ENCODE measurements around the gene TMEM231.
"Not testable (repeated sequence)": the region's sequence is repeated elsewhere in the genome, so short reads cannot be mapped to it uniquely, and the experiment has no call there.

TMEM231 gene, protein sequence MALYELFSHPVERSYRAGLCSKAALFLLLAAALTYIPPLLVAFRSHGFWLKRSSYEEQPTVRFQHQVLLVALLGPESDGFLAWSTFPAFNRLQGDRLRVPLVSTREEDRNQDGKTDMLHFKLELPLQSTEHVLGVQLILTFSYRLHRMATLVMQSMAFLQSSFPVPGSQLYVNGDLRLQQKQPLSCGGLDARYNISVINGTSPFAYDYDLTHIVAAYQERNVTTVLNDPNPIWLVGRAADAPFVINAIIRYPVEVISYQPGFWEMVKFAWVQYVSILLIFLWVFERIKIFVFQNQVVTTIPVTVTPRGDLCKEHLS

DNA sequence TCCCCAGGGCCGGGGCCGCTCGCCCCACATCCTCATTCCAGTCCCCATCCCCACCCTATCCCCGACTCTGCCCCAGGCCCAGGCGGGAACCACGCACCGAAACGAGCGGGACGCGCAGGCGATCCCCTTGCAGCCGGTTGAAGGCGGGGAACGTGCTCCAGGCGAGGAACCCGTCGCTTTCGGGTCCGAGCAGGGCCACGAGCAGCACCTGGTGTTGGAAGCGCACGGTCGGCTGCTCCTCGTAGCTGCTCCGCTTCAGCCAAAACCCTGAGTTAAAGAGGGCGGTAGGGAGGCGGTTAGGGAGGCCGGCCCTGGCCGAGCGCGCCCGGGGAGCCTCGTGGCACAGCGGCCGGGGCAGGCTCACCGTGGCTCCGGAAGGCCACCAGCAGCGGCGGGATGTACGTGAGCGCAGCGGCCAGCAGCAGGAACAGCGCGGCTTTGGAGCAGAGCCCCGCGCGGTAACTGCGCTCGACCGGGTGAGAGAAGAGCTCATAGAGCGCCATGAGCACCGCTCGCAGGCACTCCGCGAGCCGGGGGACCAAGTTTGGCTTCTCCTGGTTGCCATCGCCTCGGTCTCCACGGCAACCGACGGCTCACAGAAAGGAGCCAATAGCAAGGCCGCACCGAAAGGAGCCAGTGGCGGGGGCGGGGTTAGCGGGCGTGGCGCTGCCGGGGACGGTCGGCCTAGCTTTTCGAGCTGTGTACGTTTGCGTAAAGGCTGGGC lies at the start of gene TMEM231:
TMEM231 (minus strand) TSS at position 546 of the 724 bp plus-strand sequence; CDS start at position 503, 43 bp downstream.
- peaks cover 20% of the 10 kb centered on the region for H3K4me1 ChIP-seq (ENCODE audit: control insufficient read depth, insufficient read depth, low read length)
- H3K9ac ChIP-seq (ENCODE audit: low read length): peak within 1 kb of the TSS; percentile 37
- no peaks in the 10 kb centered on the region for H3K27me3 ChIP-seq (ENCODE audit: control insufficient read depth, insufficient read depth, low read length)
- H3K4me3 ChIP-seq (ENCODE audit: low read depth, low read length): peak within 1 kb of the TSS; percentile 75
- H3K27ac ChIP-seq (ENCODE audit: low read depth, low read length): no peak within 1 kb of the TSS
- no peaks in the 10 kb centered on the region for H3K36me3 ChIP-seq (ENCODE audit: control insufficient read depth, insufficient read depth, low read length)
- no peaks in the 10 kb centered on the region for H3K9me3 ChIP-seq (ENCODE audit: control insufficient read depth, insufficient read depth, low read depth, low read length)

DNA sequence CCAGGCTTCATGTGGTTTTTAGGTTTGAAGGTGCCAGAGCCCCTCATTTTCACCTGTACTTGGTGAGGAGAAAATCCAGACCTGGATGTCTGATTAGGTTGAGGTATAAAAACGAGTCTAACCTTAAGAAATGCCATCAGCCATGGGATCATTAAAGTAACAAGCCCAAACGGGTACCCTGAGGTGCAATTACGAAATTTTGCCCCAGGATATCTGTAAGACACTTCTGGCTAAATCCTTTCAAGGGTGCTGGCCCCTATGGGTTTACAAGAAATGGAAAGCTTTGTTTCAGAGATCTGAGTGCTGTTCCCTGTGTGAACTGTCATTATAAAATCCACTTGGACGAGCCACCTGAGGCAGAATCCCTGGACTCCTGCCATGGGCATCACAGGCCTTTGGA lies 47.2 kb upstream of the TMEM231 start:
- peaks cover 82% of the 10 kb centered on the region for H3K36me3 ChIP-seq (ENCODE audit: control insufficient read depth, insufficient read depth, low read length)
- H3K27me3 ChIP-seq (ENCODE audit: control insufficient read depth, insufficient read depth, low read length): no peaks in the 10 kb centered on the region
- H3K4me3 ChIP-seq (ENCODE audit: low read depth, low read length): no peak overlapping the region
- H3K9ac ChIP-seq (ENCODE audit: low read length): no peak overlapping the region
- no peaks in the 10 kb centered on the region for H3K4me1 ChIP-seq (ENCODE audit: control insufficient read depth, insufficient read depth, low read length)
- no peaks in the 10 kb centered on the region for H3K9me3 ChIP-seq (ENCODE audit: control insufficient read depth, insufficient read depth, low read depth, low read length)
- H3K27ac ChIP-seq (ENCODE audit: low read depth, low read length): no peak overlapping the region

DNA sequence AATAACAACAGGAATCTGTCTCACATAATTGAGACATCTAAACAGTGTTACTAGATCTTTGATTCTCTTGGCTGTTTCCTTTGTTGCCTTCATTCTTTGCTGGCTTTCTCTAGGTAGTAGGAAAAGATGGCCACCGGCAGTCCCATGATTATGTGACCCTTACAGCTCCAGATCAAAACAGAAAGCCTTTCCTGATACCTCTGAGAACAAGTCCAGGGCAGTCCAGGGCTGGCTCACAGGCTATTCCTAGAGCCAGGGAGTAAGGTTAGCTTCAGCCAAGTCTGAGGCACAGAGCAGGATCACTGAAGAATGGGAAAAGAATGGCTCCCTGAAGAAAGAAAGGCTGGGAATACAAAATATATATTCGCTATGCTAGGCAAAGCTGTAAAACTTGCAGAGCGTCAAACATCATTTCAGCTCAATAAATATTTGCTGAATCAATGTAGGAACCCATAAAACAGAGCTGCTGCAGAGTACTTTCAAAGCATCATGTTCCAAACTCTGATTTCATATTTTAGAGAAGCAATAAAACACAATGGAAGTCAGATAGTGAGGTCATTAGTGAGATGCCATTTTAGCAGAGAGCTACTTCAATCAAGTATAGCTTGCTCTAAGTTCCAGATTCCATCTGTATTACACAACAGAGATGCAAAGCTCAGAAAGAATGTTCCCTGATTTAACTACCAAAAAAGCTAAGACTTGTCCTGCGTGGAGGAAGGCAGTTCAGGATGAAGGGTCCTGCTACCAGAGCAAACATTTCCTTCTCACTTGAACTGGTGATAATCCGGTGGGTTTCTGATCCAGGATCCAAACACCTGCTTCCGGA lies 43.6 kb upstream of the TMEM231 start:
- Histone ChIP-seq H3K36me3 (ENCODE audit: control insufficient read depth, insufficient read depth, low read length) (peaks cover 70% of the 10 kb centered on the region), H3K4me1 (ENCODE audit: control insufficient read depth, insufficient read depth, low read length) (peaks cover 5% of the 10 kb centered on the region), H3K9me3 (ENCODE audit: control insufficient read depth, insufficient read depth, low read depth, low read length) (peaks cover 9% of the 10 kb centered on the region), H3K4me3 (ENCODE audit: low read depth, low read length) (no peak overlapping the region), H3K9ac (ENCODE audit: low read length) (no peak overlapping the region), H3K27me3 (ENCODE audit: control insufficient read depth, insufficient read depth, low read length) (no peaks in the 10 kb centered on the region), H3K27ac (ENCODE audit: low read depth, low read length) (no peak overlapping the region)

DNA sequence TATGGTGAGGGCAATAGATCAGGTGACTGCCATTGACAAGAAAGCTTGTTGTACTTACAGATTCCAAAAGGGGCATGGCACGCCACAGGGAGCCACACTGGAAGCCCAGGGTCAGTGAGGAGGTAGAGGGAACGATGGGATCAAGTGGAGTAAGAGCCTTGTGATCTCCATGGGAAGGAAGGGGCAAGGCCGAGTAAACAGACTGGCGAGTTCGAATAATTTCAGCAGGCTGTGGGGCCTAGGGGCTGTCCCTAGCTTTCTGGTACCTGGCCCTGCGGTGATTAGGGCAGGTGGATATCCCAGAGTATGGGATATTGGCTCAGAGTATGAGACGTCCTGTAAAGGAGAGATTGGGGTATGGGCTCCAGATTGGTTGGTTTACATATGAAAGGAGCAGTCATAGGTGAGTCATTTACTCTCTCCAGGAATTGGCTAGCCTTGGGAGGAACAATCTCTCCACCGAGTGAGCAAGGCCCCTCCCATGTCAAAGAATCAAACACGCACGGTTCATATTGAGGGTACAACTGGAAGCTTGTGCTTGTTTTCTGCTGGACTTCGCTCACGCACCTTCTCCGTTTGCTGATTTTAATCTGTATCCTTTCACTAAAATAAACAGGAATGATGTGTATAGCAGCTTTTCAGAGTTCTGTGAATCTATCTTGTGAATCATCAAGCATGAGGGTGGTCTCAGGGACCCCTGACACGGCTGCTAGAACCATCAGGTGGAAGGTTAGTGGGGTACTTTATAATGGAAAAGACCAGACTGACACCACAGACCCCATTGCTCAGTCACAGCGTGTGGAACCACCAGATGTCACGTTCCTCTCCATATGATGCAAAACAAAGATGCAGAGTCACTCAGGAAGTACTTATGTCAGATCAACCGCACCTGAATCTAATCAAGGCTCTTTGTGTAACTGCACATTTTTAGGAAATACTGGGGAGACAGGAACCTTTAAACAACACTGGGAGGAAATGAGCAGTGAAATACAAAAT lies 38.1 kb upstream of the TMEM231 start:
- peak overlapping the region; percentile 44 for H3K4me3 ChIP-seq (ENCODE audit: low read depth, low read length)
- peak overlapping the region; percentile 87 for H3K27ac ChIP-seq (ENCODE audit: low read depth, low read length)
- H3K9me3 ChIP-seq (ENCODE audit: control insufficient read depth, insufficient read depth, low read depth, low read length): peaks cover 9% of the 10 kb centered on the region
- H3K27me3 ChIP-seq (ENCODE audit: control insufficient read depth, insufficient read depth, low read length): no peaks in the 10 kb centered on the region
- peaks cover 34% of the 10 kb centered on the region for H3K4me1 ChIP-seq (ENCODE audit: control insufficient read depth, insufficient read depth, low read length)
- peaks cover 22% of the 10 kb centered on the region for H3K36me3 ChIP-seq (ENCODE audit: control insufficient read depth, insufficient read depth, low read length)
- peak overlapping the region; percentile 63 for H3K9ac ChIP-seq (ENCODE audit: low read length)

DNA sequence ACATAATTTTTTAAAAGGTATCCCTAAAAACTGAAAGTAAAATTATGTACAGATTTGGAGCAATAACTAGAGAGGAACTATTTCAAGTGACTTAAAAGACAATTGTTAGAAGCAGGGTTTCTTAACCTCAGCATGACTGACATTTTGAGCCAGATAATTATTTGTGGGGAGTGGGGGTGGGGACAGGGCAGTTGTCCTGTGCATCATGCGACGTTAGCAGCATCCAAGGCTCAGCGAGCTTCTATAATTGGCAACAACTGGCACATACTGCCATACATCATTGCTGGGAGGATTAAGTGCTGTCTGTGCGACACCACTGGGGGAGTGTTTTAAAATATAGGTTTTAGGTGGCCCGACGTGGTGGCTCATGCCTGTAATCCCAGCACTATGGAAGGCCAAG lies 37.3 kb upstream of the TMEM231 start:
- Histone ChIP-seq H3K36me3 (ENCODE audit: control insufficient read depth, insufficient read depth, low read length) (peaks cover 17% of the 10 kb centered on the region), H3K9me3 (ENCODE audit: control insufficient read depth, insufficient read depth, low read depth, low read length) (peaks cover 9% of the 10 kb centered on the region), H3K4me3 (ENCODE audit: low read depth, low read length) (no peak overlapping the region), H3K27me3 (ENCODE audit: control insufficient read depth, insufficient read depth, low read length) (no peaks in the 10 kb centered on the region), H3K4me1 (ENCODE audit: control insufficient read depth, insufficient read depth, low read length) (peaks cover 34% of the 10 kb centered on the region), H3K27ac (ENCODE audit: low read depth, low read length) (no peak overlapping the region), H3K9ac (ENCODE audit: low read length) (no peak overlapping the region)

DNA sequence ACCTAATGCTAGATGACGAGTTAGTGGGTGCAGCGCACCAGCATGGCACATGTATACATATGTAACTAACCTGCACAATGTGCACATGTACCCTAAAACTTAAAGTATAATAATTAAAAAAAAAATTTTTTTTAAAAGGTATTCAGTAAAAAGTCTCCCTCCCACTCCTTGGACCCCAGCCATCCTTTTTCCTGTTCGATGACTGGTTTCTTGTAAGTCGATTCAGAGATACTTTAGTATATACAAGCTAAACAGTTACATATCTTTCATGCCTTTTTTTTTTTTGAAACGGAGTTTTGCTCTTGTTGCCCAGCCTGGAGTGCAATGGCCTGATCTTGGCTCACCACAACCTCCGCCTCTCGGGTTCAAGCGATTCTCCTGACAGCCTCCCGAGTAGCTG lies 35.9 kb upstream of the TMEM231 start:
- H3K4me1 ChIP-seq (ENCODE audit: control insufficient read depth, insufficient read depth, low read length): peaks cover 34% of the 10 kb centered on the region
- H3K27ac ChIP-seq (ENCODE audit: low read depth, low read length); H3K4me3 ChIP-seq (ENCODE audit: low read depth, low read length); H3K27me3 ChIP-seq (ENCODE audit: control insufficient read depth, insufficient read depth, low read length); H3K9ac ChIP-seq (ENCODE audit: low read length); H3K9me3 ChIP-seq (ENCODE audit: control insufficient read depth, insufficient read depth, low read depth, low read length); H3K36me3 ChIP-seq (ENCODE audit: control insufficient read depth, insufficient read depth, low read length): not testable (repeated sequence)

DNA sequence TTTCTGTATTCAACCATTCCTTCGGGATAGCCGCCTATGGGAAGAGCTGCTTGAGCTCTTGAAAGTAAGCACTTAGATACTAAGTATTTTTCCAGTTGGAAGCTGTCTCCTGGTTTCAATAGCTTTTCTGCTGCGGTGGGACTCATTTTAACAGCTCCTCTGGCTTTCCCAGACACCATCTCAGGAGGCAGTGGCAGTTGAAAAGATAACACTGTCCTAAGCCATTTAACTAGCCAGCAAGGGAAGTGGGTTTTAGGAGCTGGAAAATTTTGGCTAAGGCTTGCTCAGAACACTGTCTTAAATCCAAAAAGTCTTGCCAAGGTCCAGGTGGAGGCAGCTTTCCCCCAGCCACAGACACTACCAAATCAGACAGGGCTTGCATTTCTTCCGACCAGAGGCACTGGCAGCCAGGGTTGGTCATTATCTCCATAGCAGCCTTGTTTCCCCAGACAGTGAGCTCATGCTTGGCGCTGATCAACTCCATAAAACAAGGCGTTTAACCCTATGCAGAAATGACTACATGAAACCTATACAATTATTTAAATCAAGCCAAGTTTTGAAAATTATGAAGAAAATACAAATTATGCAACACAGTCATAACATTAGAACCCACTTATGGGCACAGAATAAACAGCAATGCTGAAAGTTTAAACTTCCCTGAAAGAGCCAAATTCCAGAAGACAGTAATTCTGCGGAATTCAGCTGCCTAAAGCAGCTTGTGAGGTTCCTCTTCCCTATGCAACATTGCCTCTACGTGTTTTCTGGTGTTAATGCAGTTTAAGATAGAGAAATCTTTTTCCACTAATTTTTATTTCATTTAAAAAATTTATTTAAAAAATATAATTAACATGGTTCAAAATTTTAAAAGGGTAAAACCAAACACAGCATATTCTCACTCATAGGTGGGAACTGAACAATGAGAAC lies 35.1 kb upstream of the TMEM231 start:
- Histone ChIP-seq H3K4me3 (ENCODE audit: low read depth, low read length) (no peak overlapping the region), H3K27me3 (ENCODE audit: control insufficient read depth, insufficient read depth, low read length) (no peaks in the 10 kb centered on the region), H3K36me3 (ENCODE audit: control insufficient read depth, insufficient read depth, low read length) (no peaks in the 10 kb centered on the region), H3K4me1 (ENCODE audit: control insufficient read depth, insufficient read depth, low read length) (peaks cover 34% of the 10 kb centered on the region), H3K27ac (ENCODE audit: low read depth, low read length) (no peak overlapping the region; the same call in 1 of the 2 replicates), H3K9ac (ENCODE audit: low read length) (no peak overlapping the region), H3K9me3 (ENCODE audit: control insufficient read depth, insufficient read depth, low read depth, low read length) (no peaks in the 10 kb centered on the region)

GRCh38 chr16:75589306-75589705 lies 33.3 kb upstream of the TMEM231 start:
- Histone ChIP-seq H3K27me3 (ENCODE audit: control insufficient read depth, insufficient read depth, low read length) (no peaks in the 10 kb centered on the region), H3K4me3 (ENCODE audit: low read depth, low read length) (no peak overlapping the region)

DNA sequence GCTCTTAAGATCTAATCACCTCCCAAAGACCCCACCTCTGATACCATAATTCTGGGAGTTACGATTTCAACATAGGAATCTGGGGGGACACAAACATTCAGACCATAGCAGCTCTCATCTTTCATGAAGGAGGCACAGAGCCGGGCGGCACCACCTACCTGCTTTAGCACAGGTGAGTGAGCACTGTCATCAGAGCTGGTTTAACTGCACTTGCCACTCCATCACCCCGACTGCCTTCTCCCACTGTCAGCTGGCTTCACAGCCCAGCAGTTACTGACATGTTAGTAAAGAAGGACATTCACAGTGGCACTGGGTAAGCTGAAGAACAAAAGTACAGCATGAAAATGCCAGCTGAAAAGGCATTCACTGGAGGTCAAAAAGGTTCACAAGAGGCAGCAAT lies 32.7 kb upstream of the TMEM231 start:
- no peaks in the 10 kb centered on the region for H3K9me3 ChIP-seq (ENCODE audit: control insufficient read depth, insufficient read depth, low read depth, low read length)
- no peak overlapping the region for H3K4me3 ChIP-seq (ENCODE audit: low read depth, low read length)
- H3K9ac ChIP-seq (ENCODE audit: low read length): no peak overlapping the region
- no peaks in the 10 kb centered on the region for H3K36me3 ChIP-seq (ENCODE audit: control insufficient read depth, insufficient read depth, low read length)
- H3K27ac ChIP-seq (ENCODE audit: low read depth, low read length): no peak overlapping the region
- peaks cover 19% of the 10 kb centered on the region for H3K4me1 ChIP-seq (ENCODE audit: control insufficient read depth, insufficient read depth, low read length)
- H3K27me3 ChIP-seq (ENCODE audit: control insufficient read depth, insufficient read depth, low read length): no peaks in the 10 kb centered on the region

More at GRCh38 chr16:75589306-75589705, 33.3 kb upstream of the TMEM231 start:
- H3K36me3 ChIP-seq (ENCODE audit: control insufficient read depth, insufficient read depth, low read length): no peaks in the 10 kb centered on the region
- no peak overlapping the region for H3K9ac ChIP-seq (ENCODE audit: low read length)
- H3K4me1 ChIP-seq (ENCODE audit: control insufficient read depth, insufficient read depth, low read length): peaks cover 25% of the 10 kb centered on the region
- H3K9me3 ChIP-seq (ENCODE audit: control insufficient read depth, insufficient read depth, low read depth, low read length): no peaks in the 10 kb centered on the region
- no peak overlapping the region for H3K27ac ChIP-seq (ENCODE audit: low read depth, low read length)
